ENCODE data around the gene WBP11. TPM values are rescaled to one million over a fixed set of nuclear protein-coding genes. Genes with fewer than 3 reads are reported as not detected.

Gene WBP11
- total and polyA plus RNA-seq, 2 of the 13 experiments (the other 11 are each of a cell fraction or from before 2014, with no cell fraction given) = 7.6 to 31.0 TPM

DNA sequence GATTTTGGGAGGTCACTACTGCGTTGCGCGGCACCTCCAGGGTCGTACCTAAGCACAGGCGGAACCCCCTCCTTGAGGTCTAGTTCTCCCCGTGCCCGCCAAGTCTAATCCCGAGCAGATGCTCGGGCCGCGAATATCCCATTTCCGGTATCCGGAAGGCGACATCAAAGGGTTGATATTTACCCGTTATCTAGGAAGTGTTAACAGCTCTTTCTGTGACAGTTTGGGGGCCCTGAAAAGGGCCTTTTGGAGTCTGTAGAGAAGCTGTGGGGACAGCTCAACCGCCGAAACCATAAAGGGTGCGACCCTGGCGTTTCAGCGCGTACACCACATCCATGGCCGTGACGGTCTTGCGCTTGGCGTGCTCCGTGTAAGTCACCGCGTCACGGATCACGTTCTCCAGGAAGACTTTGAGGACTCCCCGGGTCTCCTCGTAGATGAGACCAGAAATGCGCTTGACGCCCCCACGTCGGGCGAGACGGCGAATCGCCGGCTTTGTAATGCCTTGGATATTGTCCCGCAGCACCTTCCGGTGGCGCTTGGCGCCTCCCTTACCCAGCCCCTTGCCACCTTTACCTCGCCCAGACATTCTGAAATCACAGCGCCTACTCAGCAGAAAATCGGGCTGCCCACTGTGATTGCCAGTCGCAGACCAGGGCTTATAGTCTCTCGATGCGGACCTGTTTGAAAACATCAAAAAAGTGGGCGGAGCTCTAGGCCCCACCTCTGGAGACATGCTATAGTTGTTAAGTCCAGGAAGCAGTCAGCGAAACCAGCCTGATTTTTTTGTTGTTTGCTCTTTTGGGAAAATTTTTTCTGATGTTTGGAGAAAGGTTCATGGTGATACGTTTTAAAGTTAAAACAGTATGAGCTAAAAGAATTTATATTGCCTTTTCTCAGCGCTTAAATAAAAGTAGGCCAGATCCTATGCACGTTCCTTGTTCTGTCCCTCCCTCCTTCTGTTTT is 32.5 kb downstream of the WBP11 start (continued):
- no peak for TF ChIP-seq ZFP36 (IDR thresholded peaks at IDR 0.05; ENCODE audit: borderline replicate concordance, low read depth, low read length, partially characterized antibody)
- TF ChIP-seq SIX4 (CRISPR knock-in tag; IDR thresholded peaks at IDR 0.05) = 0 out of 2 replicates have a peak, but pooled peaks have one; percentile 26
- TF ChIP-seq ZNF749 (CRISPR knock-in tag; IDR thresholded peaks at IDR 0.05; ENCODE audit: borderline replicate concordance) = peak; percentile 70; the same call in 1 of the 2 replicates
- no peak for TF ChIP-seq KAT2B (IDR thresholded peaks at IDR 0.05; ENCODE audit: borderline replicate concordance, low read depth, low read length)
- peak; percentile 81; the same call in 1 of the 2 replicates for TF ChIP-seq SALL1 (CRISPR knock-in tag; IDR thresholded peaks at IDR 0.05)
- peak; percentile 38; the same call in 1 of the 2 replicates for TF ChIP-seq NR2F2 (IDR thresholded peaks at IDR 0.05; ENCODE audit: borderline replicate concordance, low read depth)
- TF ChIP-seq ZNF138 (CRISPR knock-in tag; IDR thresholded peaks at IDR 0.05; ENCODE audit: low read depth) = peak; percentile 49; the same call in 1 of the 2 replicates
- 0 out of 2 replicates have a peak, but pooled peaks have one; percentile 50 for TF ChIP-seq ZNF703 (CRISPR knock-in tag; IDR thresholded peaks at IDR 0.05; ENCODE audit: borderline replicate concordance)
- TF ChIP-seq HINFP (CRISPR knock-in tag; IDR thresholded peaks at IDR 0.05; ENCODE audit: low read depth) = peak; percentile 100
- TF ChIP-seq MAZ (IDR thresholded peaks at IDR 0.05; ENCODE audit: borderline replicate concordance, low read depth, low read length) = no peak
- no peak; the same call in 1 of the 2 replicates for TF ChIP-seq MAZ (CRISPR knock-in tag; IDR thresholded peaks at IDR 0.05; ENCODE audit: low read depth)
- TF ChIP-seq TCF12 (IDR thresholded peaks at IDR 0.05) = no peak
- no peak; the same call in 1 of the 2 replicates for TF ChIP-seq TCF12 (CRISPR knock-in tag; IDR thresholded peaks at IDR 0.05)
- TF ChIP-seq ZNF44 (CRISPR knock-in tag; IDR thresholded peaks at IDR 0.05) = 0 out of 2 replicates have a peak, but pooled peaks have one; percentile 62
- TF ChIP-seq ARNT2 (CRISPR knock-in tag; IDR thresholded peaks at IDR 0.05; ENCODE audit: low read depth) = no peak
- TF ChIP-seq RXRB (CRISPR knock-in tag; IDR thresholded peaks at IDR 0.05; ENCODE audit: borderline replicate concordance) = peak; percentile 71
- no peak; the same call in 1 of the 2 replicates for TF ChIP-seq GABPA (IDR thresholded peaks at IDR 0.05; ENCODE audit: low read depth, low read length)
- peak; percentile 75 for TF ChIP-seq GABPA (CRISPR knock-in tag; IDR thresholded peaks at IDR 0.05; ENCODE audit: low read depth)
- TF ChIP-seq, protein P1, sequence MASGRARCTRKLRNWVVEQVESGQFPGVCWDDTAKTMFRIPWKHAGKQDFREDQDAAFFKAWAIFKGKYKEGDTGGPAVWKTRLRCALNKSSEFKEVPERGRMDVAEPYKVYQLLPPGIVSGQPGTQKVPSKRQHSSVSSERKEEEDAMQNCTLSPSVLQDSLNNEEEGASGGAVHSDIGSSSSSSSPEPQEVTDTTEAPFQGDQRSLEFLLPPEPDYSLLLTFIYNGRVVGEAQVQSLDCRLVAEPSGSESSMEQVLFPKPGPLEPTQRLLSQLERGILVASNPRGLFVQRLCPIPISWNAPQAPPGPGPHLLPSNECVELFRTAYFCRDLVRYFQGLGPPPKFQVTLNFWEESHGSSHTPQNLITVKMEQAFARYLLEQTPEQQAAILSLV (CRISPR knock-in tag; IDR thresholded peaks at IDR 0.05; ENCODE audit: borderline replicate concordance) = no peak
- TF ChIP-seq, protein P2, sequence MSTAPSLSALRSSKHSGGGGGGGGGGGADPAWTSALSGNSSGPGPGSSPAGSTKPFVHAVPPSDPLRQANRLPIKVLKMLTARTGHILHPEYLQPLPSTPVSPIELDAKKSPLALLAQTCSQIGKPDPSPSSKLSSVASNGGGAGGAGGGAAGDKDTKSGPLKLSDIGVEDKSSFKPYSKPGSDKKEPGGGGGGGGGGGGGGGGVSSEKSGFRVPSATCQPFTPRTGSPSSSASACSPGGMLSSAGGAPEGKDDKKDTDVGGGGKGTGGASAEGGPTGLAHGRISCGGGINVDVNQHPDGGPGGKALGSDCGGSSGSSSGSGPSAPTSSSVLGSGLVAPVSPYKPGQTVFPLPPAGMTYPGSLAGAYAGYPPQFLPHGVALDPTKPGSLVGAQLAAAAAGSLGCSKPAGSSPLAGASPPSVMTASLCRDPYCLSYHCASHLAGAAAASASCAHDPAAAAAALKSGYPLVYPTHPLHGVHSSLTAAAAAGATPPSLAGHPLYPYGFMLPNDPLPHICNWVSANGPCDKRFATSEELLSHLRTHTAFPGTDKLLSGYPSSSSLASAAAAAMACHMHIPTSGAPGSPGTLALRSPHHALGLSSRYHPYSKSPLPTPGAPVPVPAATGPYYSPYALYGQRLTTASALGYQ (CRISPR knock-in tag; IDR thresholded peaks at IDR 0.05) = 0 out of 2 replicates have a peak, but pooled peaks have one; percentile 39
- TF ChIP-seq MED8 (CRISPR knock-in tag; IDR thresholded peaks at IDR 0.05; ENCODE audit: insufficient replicate concordance) = peak; percentile 68
- peak; percentile 89 for TF ChIP-seq GFI1 (CRISPR knock-in tag; IDR thresholded peaks at IDR 0.05; ENCODE audit: borderline replicate concordance)
- no peak for TF ChIP-seq ZNF451 (CRISPR knock-in tag; IDR thresholded peaks at IDR 0.05)
- TF ChIP-seq HDAC1 (CRISPR knock-in tag; IDR thresholded peaks at IDR 0.05) = peak; percentile 90
- peak; percentile 72; the same call in 1 of the 2 replicates for TF ChIP-seq IRX3 (CRISPR knock-in tag; IDR thresholded peaks at IDR 0.05; ENCODE audit: borderline replicate concordance, low read depth)
